Breast epithelium (tissue), 3 donors: ENCODE measurements around the gene GPR15LG.

ENCODE experiments used
- POLR2A ChIP-seq: fragments of 450-650 bp; IDR thresholded peaks from one replicate; pipeline ENCODE4 v1.6.1; 2016; ENCODE audit warnings: antibody characterized with exemption, mild to moderate bottlenecking, moderate library complexity
- TF ChIP-seq, protein P1 (sequence below), 3 donors: fragments of 450-650 bp; IDR thresholded peaks; one replicate each; pipeline ENCODE4 v1.5.1; 2016 to 2017; ENCODE audit warnings: antibody characterized with exemption in 3 of 3, mild to moderate bottlenecking in 3 of 3, moderate library complexity in 3 of 3

GRCh38 chr10:84140036-84140379, 33.6 kb upstream of the GPR15LG start:
- TF ChIP-seq, protein P1, sequence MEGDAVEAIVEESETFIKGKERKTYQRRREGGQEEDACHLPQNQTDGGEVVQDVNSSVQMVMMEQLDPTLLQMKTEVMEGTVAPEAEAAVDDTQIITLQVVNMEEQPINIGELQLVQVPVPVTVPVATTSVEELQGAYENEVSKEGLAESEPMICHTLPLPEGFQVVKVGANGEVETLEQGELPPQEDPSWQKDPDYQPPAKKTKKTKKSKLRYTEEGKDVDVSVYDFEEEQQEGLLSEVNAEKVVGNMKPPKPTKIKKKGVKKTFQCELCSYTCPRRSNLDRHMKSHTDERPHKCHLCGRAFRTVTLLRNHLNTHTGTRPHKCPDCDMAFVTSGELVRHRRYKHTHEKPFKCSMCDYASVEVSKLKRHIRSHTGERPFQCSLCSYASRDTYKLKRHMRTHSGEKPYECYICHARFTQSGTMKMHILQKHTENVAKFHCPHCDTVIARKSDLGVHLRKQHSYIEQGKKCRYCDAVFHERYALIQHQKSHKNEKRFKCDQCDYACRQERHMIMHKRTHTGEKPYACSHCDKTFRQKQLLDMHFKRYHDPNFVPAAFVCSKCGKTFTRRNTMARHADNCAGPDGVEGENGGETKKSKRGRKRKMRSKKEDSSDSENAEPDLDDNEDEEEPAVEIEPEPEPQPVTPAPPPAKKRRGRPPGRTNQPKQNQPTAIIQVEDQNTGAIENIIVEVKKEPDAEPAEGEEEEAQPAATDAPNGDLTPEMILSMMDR (IDR thresholded peaks at IDR 0.05) = no peak
- TF ChIP-seq POLR2A = no peak
